K562 (cell line): ENCODE results near the gene MMAB. TPM values are rescaled to one million over a fixed set of nuclear protein-coding genes. Genes with fewer than 3 reads are reported as not detected.

Experiments used
- ATAC-seq: fragments of 200-7000 bp; cut with Tn5 transposase; 3 replicates; pipeline ENCODE4 v1.9.1; 2020; ENCODE audit warnings: moderate library complexity
- BruUV-seq: library from RNA; stranded (reverse); fragments of 400-500 nt; replicated peaks from 2 replicates; lab custom pipeline; 2021; lab: Mats Ljungman, UMichigan
- CTCF ChIA-PET: fragments of 300-600 bp; formaldehyde crosslinking; extraction: SDS; loops from one replicate; lab custom pipeline; 2021; ENCODE audit warnings: low intra/inter-chr PET ratio; lab: Yijun Ruan, JAX
- POLR2A ChIA-PET: fragments of 300-600, 350-650 bp; sonication (Branson Sonifier 250); formaldehyde crosslinking; extraction: SDS; loops from one replicate; lab custom pipeline; 2021; ENCODE audit warnings: antibody characterized with exemption, inconsistent platforms; lab: Yijun Ruan, JAX
- DNase-seq, 4 experiments: peaks; one replicate each; pipeline versions ENCODE4 v3.0.0 to v3.0.0-alpha.2; 2011 to 2018; ENCODE audit warnings: low spot score in 3 of 4, mixed read lengths in 3 of 4; ENCODE audit errors: extremely low read depth in 1 of 4
- FAIRE-seq: peaks from 2 replicates; lab custom pipeline; 2011; peaks lifted over from hg19 to GRCh38; lab: Jason Lieb, UNC
- H2AFZ ChIP-seq: 2 replicates; pipeline ENCODE4 v1.6.0; 2011; ENCODE audit warnings: low read depth, low read length, control low read depth, inconsistent platforms
- H3K27ac ChIP-seq: fragments of 200-600 bp; 3 replicates; pipeline ENCODE4 v1.8.0; 2011; ENCODE audit warnings: low read depth, mild to moderate bottlenecking, control low read depth, inconsistent platforms, low read length, moderate library complexity, mixed read lengths; ENCODE audit errors: extremely low read depth
- H3K27me3 ChIP-seq, 2 experiments: fragments of 300-600 bp in 1 of 2; 2 replicates in 1 of 2; 3 replicates in 1 of 2; pipeline versions ENCODE4 v1.6.0 to v1.8.0; 2011; ENCODE audit warnings: inconsistent platforms in 2 of 2, low read length in 2 of 2, mild to moderate bottlenecking in 1 of 2, mixed read lengths in 1 of 2, moderate library complexity in 1 of 2; ENCODE audit not compliant: control insufficient read depth in 2 of 2, insufficient read depth in 2 of 2
- H3K36me3 ChIP-seq: fragments of 300-600 bp; 3 replicates; pipeline ENCODE4 v1.8.0; 2011; ENCODE audit warnings: mild to moderate bottlenecking, low read length, inconsistent platforms; ENCODE audit not compliant: control insufficient read depth, insufficient read depth
- H3K4me1 ChIP-seq, 2 experiments: fragments of 200-600 bp in 1 of 2; replicated peaks in 1 of 2; 2 replicates in 1 of 2; 3 replicates in 1 of 2; pipeline versions ENCODE4 v1.5.1 to v1.8.0; 2011; ENCODE audit warnings: inconsistent platforms in 2 of 2, low read length in 2 of 2, mild to moderate bottlenecking in 1 of 2, mixed read lengths in 1 of 2, moderate library complexity in 1 of 2; ENCODE audit not compliant: control insufficient read depth in 2 of 2, insufficient read depth in 2 of 2
- H3K4me2 ChIP-seq: 2 replicates; pipeline ENCODE4 v1.6.1; 2011; ENCODE audit warnings: low read length, control low read depth, inconsistent platforms, mixed read lengths; ENCODE audit not compliant: insufficient read depth
- H3K4me3 ChIP-seq: fragments of 200-600 bp; sonication (generic), shearing (Covaris generic); 2 replicates; pipeline ENCODE4 v1.5.1; 2016; ENCODE audit warnings: control low read depth, inconsistent platforms
- H3K79me2 ChIP-seq: fragments of 200-600 bp; 3 replicates; pipeline ENCODE4 v1.8.0; 2011; ENCODE audit warnings: low read length, inconsistent platforms; ENCODE audit not compliant: control insufficient read depth, insufficient read depth
- H3K9ac ChIP-seq, 2 experiments: 2 replicates each; pipeline versions ENCODE4 v1.6.0 to v1.6.1; 2011; ENCODE audit warnings: low read depth in 2 of 2, low read length in 2 of 2, control low read depth in 1 of 2, inconsistent platforms in 1 of 2, mild to moderate bottlenecking in 1 of 2, mixed read lengths in 1 of 2; ENCODE audit not compliant: insufficient read depth in 1 of 2
- H3K9me1 ChIP-seq: one replicate; pipeline ENCODE4 v1.6.0; 2011; ENCODE audit warnings: inconsistent platforms, mild to moderate bottlenecking, low read length, moderate library complexity; ENCODE audit not compliant: control insufficient read depth, insufficient read depth
- H3K9me3 ChIP-seq: replicated peaks from 2 replicates; pipeline ENCODE4 v1.5.1; 2011; ENCODE audit warnings: low read depth, low read length, inconsistent platforms; ENCODE audit not compliant: control insufficient read depth, insufficient read depth
- H4K20me1 ChIP-seq: replicated peaks from 2 replicates; pipeline ENCODE4 v1.6.1; 2011; ENCODE audit warnings: low read length, inconsistent platforms, mixed read lengths; ENCODE audit not compliant: control insufficient read depth, insufficient read depth
- ESRRB ChIP-seq: fragments of 250-450 bp; sonication (Bioruptor Pico); IDR thresholded peaks from 2 replicates; pipeline ENCODE4 v1.5.0; 2020; ENCODE audit warnings: mild to moderate bottlenecking, moderate library complexity, borderline replicate concordance
- PKNOX1 ChIP-seq: fragments of 450-650 bp; IDR thresholded peaks from 2 replicates; pipeline ENCODE4 v1.6.1; 2016
- POLR2A ChIP-seq: fragments of 450-650 bp; conservative IDR thresholded peaks from 2 replicates; pipeline ENCODE4 v1.6.1; 2016
- POLR2G ChIP-seq: fragments of 200-400 bp; formaldehyde crosslinking; IDR thresholded peaks from 2 replicates; pipeline ENCODE4 v1.6.1; 2017; ENCODE audit warnings: low read depth, mild to moderate bottlenecking, antibody characterized with exemption, low read length, moderate library complexity
- TEAD4 ChIP-seq, 2 experiments: sonication (generic) in 1 of 2; formaldehyde crosslinking in 1 of 2; IDR thresholded peaks; 2 replicates each; pipeline versions ENCODE4 v1.6.1 to v1.8.0; 2012 to 2022; ENCODE audit warnings: borderline replicate concordance in 1 of 2, inconsistent platforms in 1 of 2, low read length in 1 of 2, mild to moderate bottlenecking in 1 of 2, missing genetic modification reagents in 1 of 2
- WGBS: fragments of 100-300 bp; shearing (Covaris generic); methylation state at CpG from one replicate; pipeline ENCODE4 v1.1.6; 2016; ENCODE audit warnings: low coverage, mixed read lengths; ENCODE audit not compliant: insufficient coverage; ENCODE audit errors: missing lambda C conversion rate; 5-methylcytosine and 5-hydroxymethylcytosine counted together
- in situ Hi-C: fragments of 300-500 bp; cut with MboI; formaldehyde crosslinking; loops from 4 replicates; pipeline ENCODE4 v1.15.0; 2018; ENCODE audit warnings: inconsistent platforms, mixed read lengths
- intact Hi-C: fragments of 100-400 bp; cut with micrococcal nuclease; formaldehyde crosslinking; loops from 2 replicates; pipeline ENCODE4 v1.14.2; 2022
- polyA plus RNA-seq, 8 experiments: library from polyadenylated mRNA; depleted of rRNA in 4 of 8; stranded (reverse) in 5 of 8; unstranded in 3 of 8; fragments of >200 nt; fragmentation: Nextera tagmentation in 2 of 8; fragmentation: Illumina TruSeq in 1 of 8; extraction: Ambion mirVana in 2 of 8; extraction: Trizol in 1 of 8; gene quantifications; 2 replicates each; pipeline versions ENCODE4 v1.2.1 to v1.2.3, GENCODE V29; 2011 to 2014; ENCODE audit warnings: inconsistent platforms in 1 of 8, missing spikeins in 1 of 8
- total RNA-seq, 7 experiments: library from RNA; depleted of rRNA in 6 of 7; stranded (reverse); fragments of >200 nt in 6 of 7; fragmentation: Illumina TruSeq in 2 of 7; extraction: Trizol in 2 of 7; gene quantifications; 2 replicates each; pipeline versions ENCODE4 v1.2.1 to v1.2.3, GENCODE V29; 2011 to 2021; ENCODE audit warnings: low replicate concordance in 1 of 7

MMAB gene
- total and polyA plus RNA-seq, 9 of the 15 experiments (the other 6 are each of a cell fraction or from before 2014, with no cell fraction given): 9.5 to 76.1 (median 46.2) TPM

GRCh38 chr12:109596418-109597244 lies 23.3 kb upstream of the MMAB start:
- no peak overlapping the region for H3K9ac ChIP-seq
- in situ Hi-C loops (no loop called here), intact Hi-C loops (loop anchor here (1.0 to 10.0 kb wide), 3 partner anchors 82 to 179 kb away; partner anchors contain the start of gene FAM222A)
- ChIA-PET POLR2A (interaction anchor here (0.5 to 2.1 kb wide), 7 partner anchors 9 to 1050 kb away, joined by 3 to 9 read pairs (median 3); no protein-coding TSS in a partner anchor), CTCF (interaction anchor here (1.9 kb wide), 1 partner anchor 178 kb away, joined by 17 read pairs; no protein-coding TSS in a partner anchor)
- H3K27ac ChIP-seq: no peak overlapping the region
- BruUV-seq: no TSS peak
- H3K9me1 ChIP-seq: no peaks in the 10 kb centered on the region
- 74% methylated on average over 17 of the region's 24 CpGs for WGBS
- FAIRE-seq: no peak
- no peak overlapping the region for H3K4me3 ChIP-seq
- H3K4me1 ChIP-seq: peaks cover 4 to 18% of the 10 kb centered on the region in 2 experiments; a peak in 3 of 5 replicates
- no peak overlapping the region for H3K4me2 ChIP-seq
- no peak overlapping the region for H2AFZ ChIP-seq
- H4K20me1 ChIP-seq: peaks cover 26% of the 10 kb centered on the region; the same call in 1 of the 2 replicates
- DNase-seq: peak in 1 of 4 experiments; percentile 8
- H3K36me3 ChIP-seq: peaks cover 33% of the 10 kb centered on the region; the same call in 2 of the 3 replicates
- no peaks in the 10 kb centered on the region for H3K9me3 ChIP-seq
- TF ChIP-seq POLR2A (peak; percentile 8; the same call in 1 of the 2 replicates), PKNOX1 (no peak), POLR2G (peak; percentile 57; the same call in 1 of the 2 replicates), ESRRB (no peak), TEAD4 (IDR thresholded peaks at IDR 0.05; ENCODE audit: low read length) (no peak), TEAD4 (CRISPR knock-in tag; IDR thresholded peaks at IDR 0.05; ENCODE audit: borderline replicate concordance) (no peak)
- H3K27me3 ChIP-seq: peaks cover 0 to 9% of the 10 kb centered on the region in 2 experiments; a peak in 1 of 5 replicates
- no peaks in the 10 kb centered on the region for H3K79me2 ChIP-seq
- ATAC-seq: peak; percentile 42
